K562 (cell line): ENCODE data around the gene ZNF613. TPM values are rescaled to one million over a fixed set of nuclear protein-coding genes. Genes with fewer than 3 reads are reported as not detected.

ENCODE experiments used
- CHD1 ChIP-seq: fragments of 200-600 bp; sonication (generic); IDR thresholded peaks from one replicate; pipeline ENCODE4 v1.6.1; 2012; ENCODE audit warnings: mild to moderate bottlenecking, moderate library complexity, low read length, inconsistent platforms
- ESRRA ChIP-seq: fragments of 450-650 bp; IDR thresholded peaks from 2 replicates; pipeline ENCODE4 v1.6.1; 2014; ENCODE audit warnings: low read depth, mild to moderate bottlenecking, moderate library complexity, borderline replicate concordance
- ESRRB ChIP-seq: fragments of 250-450 bp; sonication (Bioruptor Pico); IDR thresholded peaks from 2 replicates; pipeline ENCODE4 v1.5.0; 2020; ENCODE audit warnings: mild to moderate bottlenecking, moderate library complexity, borderline replicate concordance
- EWSR1 ChIP-seq: fragments of 450-650 bp; IDR thresholded peaks from 2 replicates; pipeline ENCODE4 v1.6.1; 2018; ENCODE audit warnings: borderline replicate concordance, mild to moderate bottlenecking, low read depth, moderate library complexity; ENCODE audit not compliant: partially characterized antibody
- JUND ChIP-seq, 2 experiments: IDR thresholded peaks; 2 replicates in 1 of 2; 3 replicates in 1 of 2; pipeline ENCODE4 v1.6.1; 2011; ENCODE audit warnings: borderline replicate concordance in 2 of 2, low read depth in 2 of 2, low read length in 2 of 2, improper control_type of control experiment in 1 of 2, missing biosample characterization in 1 of 2, missing genetic modification characterization in 1 of 2, missing genetic modification reagents in 1 of 2
- LCOR ChIP-seq: sonication (generic); formaldehyde crosslinking; IDR thresholded peaks from 2 replicates; pipeline ENCODE4 v1.8.0; 2022; ENCODE audit warnings: mild to moderate bottlenecking, missing genetic modification reagents
- NELFE ChIP-seq: IDR thresholded peaks from 2 replicates; pipeline ENCODE4 v1.6.1; 2011; ENCODE audit warnings: mild to moderate bottlenecking; ENCODE audit not compliant: insufficient read depth, insufficient read length
- NFXL1 ChIP-seq: fragments of 450-650 bp; formaldehyde crosslinking; IDR thresholded peaks from 2 replicates; pipeline ENCODE4 v1.4.0; 2021; ENCODE audit warnings: mild to moderate bottlenecking
- NR2C2 ChIP-seq, 2 experiments: fragments of 200-800 bp in 1 of 2; sonication (Bioruptor generic) in 1 of 2; sonication (generic) in 1 of 2; formaldehyde crosslinking in 1 of 2; IDR thresholded peaks; 2 replicates each; pipeline versions ENCODE4 v1.6.1 to v1.8.0; 2016 to 2022; ENCODE audit warnings: mild to moderate bottlenecking in 1 of 2, missing compliant biosample characterization in 1 of 2, missing genetic modification characterization in 1 of 2, missing genetic modification reagents in 1 of 2
- PHF20 ChIP-seq: fragments of 450-650 bp; IDR thresholded peaks from 2 replicates; pipeline ENCODE4 v1.6.1; 2018; ENCODE audit not compliant: partially characterized antibody
- POLR2A ChIP-seq: fragments of 450-650 bp; conservative IDR thresholded peaks from 2 replicates; pipeline ENCODE4 v1.6.1; 2016
- POLR2B ChIP-seq: fragments of 450-650 bp; IDR thresholded peaks from 2 replicates; pipeline ENCODE4 v1.6.1; 2018; ENCODE audit warnings: low read depth; ENCODE audit not compliant: partially characterized antibody
- SRSF1 ChIP-seq: fragments of 200-400 bp; formaldehyde crosslinking; IDR thresholded peaks from 2 replicates; pipeline ENCODE4 v1.6.1; 2017; ENCODE audit warnings: mild to moderate bottlenecking, low read depth, low read length, moderate library complexity
- ZBTB7A ChIP-seq: IDR thresholded peaks from 2 replicates; pipeline ENCODE4 v1.6.1; 2011; ENCODE audit warnings: low read depth, mild to moderate bottlenecking, low read length, moderate library complexity, borderline replicate concordance; ENCODE audit not compliant: control insufficient read depth
- ZFX ChIP-seq: sonication (generic); formaldehyde crosslinking; IDR thresholded peaks from 2 replicates; pipeline ENCODE4 v1.8.0; 2022; ENCODE audit warnings: mild to moderate bottlenecking, missing genetic modification reagents, moderate library complexity
- ZNF184 ChIP-seq: sonication (generic); formaldehyde crosslinking; IDR thresholded peaks from 2 replicates; pipeline ENCODE4 v1.5.0; 2020; ENCODE audit warnings: missing genetic modification reagents
- ZNF232 ChIP-seq: sonication (generic); formaldehyde crosslinking; IDR thresholded peaks from 2 replicates; pipeline ENCODE4 v1.8.0; 2022; ENCODE audit warnings: mild to moderate bottlenecking, missing genetic modification reagents
- ZNF41 ChIP-seq: fragments of 250-450 bp; sonication (Bioruptor Pico); conservative IDR thresholded peaks from 2 replicates; pipeline ENCODE4 v1.4.0; 2020; ENCODE audit warnings: mild to moderate bottlenecking
- ZNF75A ChIP-seq: fragments of 450-650 bp; formaldehyde crosslinking; IDR thresholded peaks from 2 replicates; pipeline ENCODE4 v1.4.0; 2020; ENCODE audit warnings: mild to moderate bottlenecking
- ZNF79 ChIP-seq: fragments of 250-450 bp; sonication (Bioruptor Pico); IDR thresholded peaks from 2 replicates; pipeline ENCODE4 v1.4.0; 2020; ENCODE audit warnings: low read depth, mild to moderate bottlenecking, moderate library complexity
- polyA plus RNA-seq, 8 experiments: library from polyadenylated mRNA; depleted of rRNA in 4 of 8; stranded (reverse) in 5 of 8; unstranded in 3 of 8; fragments of >200 nt; fragmentation: Nextera tagmentation in 2 of 8; fragmentation: Illumina TruSeq in 1 of 8; extraction: Ambion mirVana in 2 of 8; extraction: Trizol in 1 of 8; gene quantifications; 2 replicates each; pipeline versions ENCODE4 v1.2.1 to v1.2.3, GENCODE V29; 2011 to 2014; ENCODE audit warnings: inconsistent platforms in 1 of 8, missing spikeins in 1 of 8
- total RNA-seq, 7 experiments: library from RNA; depleted of rRNA in 6 of 7; stranded (reverse); fragments of >200 nt in 6 of 7; fragmentation: Illumina TruSeq in 2 of 7; extraction: Trizol in 2 of 7; gene quantifications; 2 replicates each; pipeline versions ENCODE4 v1.2.1 to v1.2.3, GENCODE V29; 2011 to 2021; ENCODE audit warnings: low replicate concordance in 1 of 7
- TF ChIP-seq, protein P1 (sequence below): fragments of 250-450 bp; sonication (Bioruptor Pico); IDR thresholded peaks from 2 replicates; pipeline ENCODE4 v1.9.0; 2021; ENCODE audit warnings: mild to moderate bottlenecking, inconsistent platforms
- TF ChIP-seq, protein P2 (sequence below): fragments of 450-650 bp; IDR thresholded peaks from 2 replicates; pipeline ENCODE4 v1.6.1; 2016; ENCODE audit warnings: low read depth, mild to moderate bottlenecking, moderate library complexity

Gene ZNF613
- total and polyA plus RNA-seq, 9 of the 15 experiments (the other 6 are each of a cell fraction or from before 2014, with no cell fraction given): 2.1 to 4.5 (median 2.7) TPM

DNA sequence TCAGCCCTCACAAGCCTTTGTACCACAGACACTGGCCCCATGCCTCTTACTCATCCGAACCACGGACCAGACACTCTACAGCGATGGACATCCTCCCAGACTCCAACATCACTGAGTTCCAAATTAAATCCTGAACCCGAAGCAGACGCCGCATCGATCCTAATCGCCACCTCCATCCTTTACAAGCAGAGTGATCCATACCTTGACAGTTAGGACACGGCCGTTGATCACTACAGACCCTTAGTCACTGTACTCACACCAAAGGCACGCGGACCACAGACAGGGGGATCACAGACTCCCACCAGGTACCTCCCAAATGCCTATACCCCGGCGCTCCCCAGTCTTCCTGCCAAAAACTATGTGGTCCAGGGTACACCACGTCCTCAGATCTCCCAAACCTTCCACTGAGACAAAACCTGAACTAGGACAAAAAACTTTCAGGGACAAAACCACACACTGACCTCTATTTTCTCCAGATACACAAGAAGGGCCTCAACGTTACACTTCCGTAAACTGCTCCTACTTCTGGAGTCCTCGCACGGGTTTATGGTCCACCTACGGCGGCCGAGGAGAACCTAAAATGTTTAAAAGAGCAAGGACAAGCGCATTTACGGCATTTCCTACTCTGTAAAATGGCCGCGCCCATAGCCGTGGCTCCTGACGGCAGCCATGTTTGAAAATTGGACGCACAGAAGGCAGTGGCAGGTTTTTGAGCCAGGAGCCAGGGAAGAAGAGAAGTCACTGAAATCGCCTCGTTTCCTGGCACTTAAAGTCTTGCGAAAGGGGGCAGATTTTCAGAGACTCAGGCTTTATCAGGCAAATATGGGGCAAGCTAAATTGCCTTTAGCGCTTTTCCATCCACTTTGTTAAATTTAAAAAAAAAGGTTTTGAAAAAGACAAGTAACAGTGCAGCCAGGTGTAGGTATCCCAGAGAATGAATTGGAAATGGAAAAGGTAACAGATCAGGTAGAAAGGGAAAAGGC, 59.3 kb downstream of the ZNF613 start, which contains the start of gene ZNF350 (continued):
- TF ChIP-seq, protein P1, sequence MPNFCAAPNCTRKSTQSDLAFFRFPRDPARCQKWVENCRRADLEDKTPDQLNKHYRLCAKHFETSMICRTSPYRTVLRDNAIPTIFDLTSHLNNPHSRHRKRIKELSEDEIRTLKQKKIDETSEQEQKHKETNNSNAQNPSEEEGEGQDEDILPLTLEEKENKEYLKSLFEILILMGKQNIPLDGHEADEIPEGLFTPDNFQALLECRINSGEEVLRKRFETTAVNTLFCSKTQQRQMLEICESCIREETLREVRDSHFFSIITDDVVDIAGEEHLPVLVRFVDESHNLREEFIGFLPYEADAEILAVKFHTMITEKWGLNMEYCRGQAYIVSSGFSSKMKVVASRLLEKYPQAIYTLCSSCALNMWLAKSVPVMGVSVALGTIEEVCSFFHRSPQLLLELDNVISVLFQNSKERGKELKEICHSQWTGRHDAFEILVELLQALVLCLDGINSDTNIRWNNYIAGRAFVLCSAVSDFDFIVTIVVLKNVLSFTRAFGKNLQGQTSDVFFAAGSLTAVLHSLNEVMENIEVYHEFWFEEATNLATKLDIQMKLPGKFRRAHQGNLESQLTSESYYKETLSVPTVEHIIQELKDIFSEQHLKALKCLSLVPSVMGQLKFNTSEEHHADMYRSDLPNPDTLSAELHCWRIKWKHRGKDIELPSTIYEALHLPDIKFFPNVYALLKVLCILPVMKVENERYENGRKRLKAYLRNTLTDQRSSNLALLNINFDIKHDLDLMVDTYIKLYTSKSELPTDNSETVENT (CRISPR knock-in tag): no peak
- TF ChIP-seq JUND (IDR thresholded peaks at IDR 0.05; ENCODE audit: borderline replicate concordance, low read depth, low read length) (peak; percentile 32; the same call in 1 of the 2 replicates), JUND (tag; IDR thresholded peaks at IDR 0.05; ENCODE audit: borderline replicate concordance, low read depth, low read length) (peak; percentile 51; the same call in 1 of the 3 replicates), NR2C2 (CRISPR knock-in tag; IDR thresholded peaks at IDR 0.05) (no peak), NR2C2 (tag; IDR thresholded peaks at IDR 0.05) (peak; percentile 61; the same call in 1 of the 2 replicates), POLR2B (peak; percentile 39), ZNF75A (CRISPR knock-in tag) (no peak), ZNF79 (CRISPR knock-in tag) (no peak), POLR2A (peak; percentile 54), NFXL1 (CRISPR knock-in tag) (no peak), LCOR (CRISPR knock-in tag) (peak; percentile 87; the same call in 1 of the 2 replicates), EWSR1 (no peak), ESRRA (peak; percentile 49; the same call in 1 of the 2 replicates), PHF20 (peak; percentile 91), ZBTB7A (no peak), SRSF1 (no peak), ZNF41 (CRISPR knock-in tag) (no peak), ZFX (CRISPR knock-in tag) (peak; percentile 82), ZNF184 (CRISPR knock-in tag) (no peak), ZNF232 (0 out of 2 replicates have a peak, but pooled peaks have one; percentile 11), NELFE (no peak), ESRRB (no peak), CHD1 (no peak)
- TF ChIP-seq, protein P2, sequence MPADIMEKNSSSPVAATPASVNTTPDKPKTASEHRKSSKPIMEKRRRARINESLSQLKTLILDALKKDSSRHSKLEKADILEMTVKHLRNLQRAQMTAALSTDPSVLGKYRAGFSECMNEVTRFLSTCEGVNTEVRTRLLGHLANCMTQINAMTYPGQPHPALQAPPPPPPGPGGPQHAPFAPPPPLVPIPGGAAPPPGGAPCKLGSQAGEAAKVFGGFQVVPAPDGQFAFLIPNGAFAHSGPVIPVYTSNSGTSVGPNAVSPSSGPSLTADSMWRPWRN: no peak
